Esophagus squamous epithelium (tissue), 4 donors: ENCODE measurements around the gene TBPL1.

Experiments
- CTCF ChIP-seq, 6 experiments: fragments of 450-650 bp in 4 of 6; fragments of 200-600 bp in 2 of 6; sonication (generic) in 2 of 6; IDR thresholded peaks; one replicate each; pipeline ENCODE4 v1.5.1; 2016 to 2019; ENCODE audit warnings: antibody characterized with exemption in 6 of 6, mild to moderate bottlenecking in 4 of 6, moderate library complexity in 4 of 6
- POLR2A ChIP-seq, 4 donors: fragments of 450-650 bp; IDR thresholded peaks; one replicate each; pipeline ENCODE4 v1.6.1; 2017; ENCODE audit warnings: antibody characterized with exemption in 4 of 4, mild to moderate bottlenecking in 4 of 4, moderate library complexity in 3 of 4

- no peak for TF ChIP-seq POLR2A (IDR thresholded peaks at IDR 0.05)
- no peak for TF ChIP-seq CTCF (IDR thresholded peaks at IDR 0.05)
Measured at GRCh38 chr6:134015719-134016557, 62.9 kb downstream of the TBPL1 start.
